Activated gamma-delta T cell treated with Interleukin-2 at 50 U/mL for 16 hours (primary cell): ENCODE measurements around the gene SEMA5B.

ENCODE experiments used
- DNase-seq: peaks from one replicate; pipeline ENCODE4 v3.0.0-alpha.2; 2020

SEMA5B gene, protein sequence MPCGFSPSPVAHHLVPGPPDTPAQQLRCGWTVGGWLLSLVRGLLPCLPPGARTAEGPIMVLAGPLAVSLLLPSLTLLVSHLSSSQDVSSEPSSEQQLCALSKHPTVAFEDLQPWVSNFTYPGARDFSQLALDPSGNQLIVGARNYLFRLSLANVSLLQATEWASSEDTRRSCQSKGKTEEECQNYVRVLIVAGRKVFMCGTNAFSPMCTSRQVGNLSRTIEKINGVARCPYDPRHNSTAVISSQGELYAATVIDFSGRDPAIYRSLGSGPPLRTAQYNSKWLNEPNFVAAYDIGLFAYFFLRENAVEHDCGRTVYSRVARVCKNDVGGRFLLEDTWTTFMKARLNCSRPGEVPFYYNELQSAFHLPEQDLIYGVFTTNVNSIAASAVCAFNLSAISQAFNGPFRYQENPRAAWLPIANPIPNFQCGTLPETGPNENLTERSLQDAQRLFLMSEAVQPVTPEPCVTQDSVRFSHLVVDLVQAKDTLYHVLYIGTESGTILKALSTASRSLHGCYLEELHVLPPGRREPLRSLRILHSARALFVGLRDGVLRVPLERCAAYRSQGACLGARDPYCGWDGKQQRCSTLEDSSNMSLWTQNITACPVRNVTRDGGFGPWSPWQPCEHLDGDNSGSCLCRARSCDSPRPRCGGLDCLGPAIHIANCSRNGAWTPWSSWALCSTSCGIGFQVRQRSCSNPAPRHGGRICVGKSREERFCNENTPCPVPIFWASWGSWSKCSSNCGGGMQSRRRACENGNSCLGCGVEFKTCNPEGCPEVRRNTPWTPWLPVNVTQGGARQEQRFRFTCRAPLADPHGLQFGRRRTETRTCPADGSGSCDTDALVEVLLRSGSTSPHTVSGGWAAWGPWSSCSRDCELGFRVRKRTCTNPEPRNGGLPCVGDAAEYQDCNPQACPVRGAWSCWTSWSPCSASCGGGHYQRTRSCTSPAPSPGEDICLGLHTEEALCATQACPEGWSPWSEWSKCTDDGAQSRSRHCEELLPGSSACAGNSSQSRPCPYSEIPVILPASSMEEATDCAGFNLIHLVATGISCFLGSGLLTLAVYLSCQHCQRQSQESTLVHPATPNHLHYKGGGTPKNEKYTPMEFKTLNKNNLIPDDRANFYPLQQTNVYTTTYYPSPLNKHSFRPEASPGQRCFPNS

DNA sequence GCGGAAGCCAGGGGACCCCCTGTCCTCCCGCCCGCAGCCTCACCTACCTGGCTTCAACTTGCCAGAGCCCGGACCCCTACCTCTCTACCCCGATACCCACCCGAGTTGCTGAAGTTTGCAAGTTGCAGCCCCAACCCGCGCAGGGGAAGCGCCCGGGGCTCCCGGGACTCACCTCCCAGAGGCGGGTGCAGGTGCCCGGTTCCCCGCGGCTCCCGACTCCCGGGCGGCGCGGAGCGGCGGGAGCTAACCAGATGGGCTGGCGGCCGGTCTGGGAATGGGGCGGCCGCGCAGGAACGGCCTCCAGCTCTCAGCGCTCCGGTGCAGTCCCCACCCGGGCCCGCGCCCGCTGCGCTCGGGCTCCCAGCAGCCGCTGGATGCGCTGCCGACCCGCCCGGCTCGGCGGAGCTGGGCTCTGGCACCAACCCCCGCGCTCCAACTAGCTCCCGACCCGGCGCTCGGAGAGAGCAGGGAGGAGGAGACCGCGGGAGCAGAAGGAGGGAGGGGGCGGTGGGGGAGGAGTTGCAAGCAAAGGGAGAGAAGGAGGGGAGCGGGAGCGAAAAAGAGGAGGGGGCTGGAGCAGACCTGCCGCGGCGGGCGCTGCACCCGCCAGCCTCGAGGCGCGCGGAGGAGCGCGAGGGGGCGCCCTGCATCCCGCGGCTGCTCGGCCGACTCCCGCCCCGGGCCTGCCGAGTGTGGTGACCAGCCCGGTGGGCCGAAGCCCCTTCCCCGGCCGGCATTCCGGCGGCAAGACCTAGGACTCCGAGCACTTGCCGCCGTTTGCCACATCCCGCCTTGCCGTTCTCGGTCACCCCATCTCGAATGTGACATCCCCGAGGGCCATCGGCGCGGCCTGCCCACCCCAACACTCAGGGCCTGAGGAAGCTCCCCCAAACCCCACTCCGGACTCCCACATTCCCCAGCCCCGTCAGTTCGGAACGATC, at the start of gene SEMA5B:
Gene SEMA5B, minus strand, starts transcription at position 472 of the 941 bp plus-strand sequence. CDS start 66,500 bp downstream, outside the sequence.
- peak; percentile 7 for DNase-seq

DNA sequence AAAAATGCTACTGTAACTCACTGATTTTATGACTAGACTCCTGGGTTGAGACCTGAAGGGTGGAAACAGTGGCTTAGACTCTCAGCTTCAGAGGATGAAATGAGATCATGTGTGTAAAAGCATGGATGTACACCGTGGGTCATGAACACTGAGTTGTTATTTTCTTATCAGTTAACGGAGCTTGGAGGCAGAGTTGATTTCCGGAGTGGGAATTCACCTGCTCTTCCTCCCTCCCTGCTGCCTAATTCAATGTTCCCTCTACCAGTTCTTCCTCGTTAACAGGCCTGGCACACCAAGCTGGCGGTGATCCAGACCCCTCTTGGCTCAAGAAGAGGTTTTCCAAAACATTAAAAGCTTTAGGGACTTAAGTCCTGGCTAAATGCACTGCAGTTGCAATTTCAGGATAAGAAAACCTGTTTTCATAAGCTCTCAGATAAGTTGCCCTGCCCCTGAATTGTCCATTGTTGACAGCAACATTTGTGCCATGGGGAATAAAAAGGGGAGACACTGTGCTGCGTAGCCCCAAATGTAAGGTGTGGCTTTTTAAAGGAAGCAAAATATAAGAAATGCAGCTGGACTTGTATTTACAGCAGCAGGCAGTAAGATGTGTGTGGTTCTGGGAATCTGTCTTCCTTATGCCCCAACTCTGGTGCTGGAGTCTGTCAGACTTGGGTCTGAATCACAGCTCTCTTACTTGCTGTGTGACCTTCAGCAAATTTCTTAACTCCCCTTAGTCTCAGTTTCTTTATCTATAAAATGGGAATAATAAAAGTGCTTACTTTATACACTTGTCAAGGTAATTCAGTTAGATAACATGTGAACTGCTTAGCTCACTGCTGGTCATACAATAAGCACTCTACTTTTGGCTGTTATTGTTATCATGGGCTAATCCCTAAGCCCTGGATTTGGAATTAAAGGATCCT, 49.2 kb upstream of the SEMA5B start:
- DNase-seq, result no peak

DNA sequence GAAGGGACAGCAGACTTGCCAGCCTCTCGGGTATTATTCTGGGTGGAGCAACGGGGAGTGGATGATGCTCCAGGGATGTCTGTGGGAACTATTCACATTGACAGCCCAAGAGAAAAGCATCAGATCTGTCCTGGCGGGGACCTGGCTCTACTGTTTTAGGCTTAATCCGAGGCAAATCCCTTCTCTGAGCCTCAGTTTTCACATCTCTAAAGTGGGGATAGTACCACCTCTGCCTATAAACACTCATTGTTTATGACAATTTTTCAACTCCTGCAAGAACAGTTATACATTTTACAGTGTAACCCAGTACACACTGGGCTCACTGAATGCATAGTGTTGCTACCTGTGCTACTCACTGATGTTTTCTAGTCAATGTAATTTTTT, 48.5 kb upstream of the SEMA5B start:
- DNase-seq, result no peak

DNA sequence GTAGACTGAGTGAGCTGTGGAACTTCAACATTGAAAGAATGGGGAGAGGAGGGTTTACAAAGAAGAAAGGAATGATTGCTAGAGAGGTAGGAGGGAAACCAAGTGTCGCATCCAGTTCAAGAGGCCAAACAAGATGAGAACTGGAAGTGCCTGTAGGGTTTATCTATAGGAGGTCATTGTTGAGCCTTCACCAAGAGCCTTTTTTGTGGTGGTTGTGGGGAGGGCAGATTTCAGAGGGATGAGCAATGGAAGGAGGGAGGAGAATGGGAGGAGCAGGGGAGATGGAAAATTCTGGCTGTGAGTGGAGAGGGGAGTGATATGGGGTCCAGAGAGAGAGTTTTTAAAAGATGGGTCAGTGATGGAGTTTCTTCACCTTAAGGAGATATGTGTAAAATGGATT, 47.8 kb upstream of the SEMA5B start:
- DNase-seq, result no peak

DNA sequence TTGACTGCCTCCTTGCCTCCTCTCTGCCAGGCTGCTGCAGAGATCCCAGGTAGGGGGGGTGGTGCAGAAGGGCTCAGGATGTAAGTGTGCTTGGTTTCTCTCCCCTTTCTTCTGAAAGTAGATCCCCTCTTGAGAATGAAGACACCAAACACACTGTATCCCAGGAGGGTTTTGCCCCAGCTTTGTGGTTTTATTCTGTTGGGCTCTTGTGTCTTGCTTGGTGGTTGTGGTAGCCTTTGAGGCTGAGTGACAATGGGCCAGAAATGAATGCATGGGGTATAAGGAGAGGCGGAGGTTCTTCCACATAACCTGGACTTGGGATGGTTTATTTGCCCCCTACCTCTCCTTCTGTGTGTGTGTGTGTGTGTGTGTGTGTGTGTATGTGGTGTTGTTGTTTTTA, 45.0 kb upstream of the SEMA5B start:
- DNase-seq, result no peak

DNA sequence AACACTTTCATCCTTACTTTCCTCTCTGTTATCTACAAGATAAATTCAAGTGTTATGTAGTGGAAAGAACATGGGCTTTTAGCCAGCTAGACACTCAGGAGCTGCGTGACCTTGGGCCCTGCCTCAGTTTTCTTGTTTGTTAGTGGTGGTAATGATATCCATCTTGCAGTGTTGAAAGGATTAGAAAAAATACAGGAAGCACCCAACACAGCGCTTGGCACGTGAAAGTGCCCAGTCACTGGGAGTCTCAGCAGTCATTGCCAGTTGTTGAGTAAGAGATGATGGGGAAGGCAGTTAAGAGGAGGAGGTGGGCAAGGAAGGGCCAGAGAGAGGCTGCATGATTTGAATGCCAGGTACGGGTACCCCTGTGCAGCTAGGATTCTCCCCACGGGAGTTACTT, 44.6 kb upstream of the SEMA5B start:
- no peak for DNase-seq

DNA sequence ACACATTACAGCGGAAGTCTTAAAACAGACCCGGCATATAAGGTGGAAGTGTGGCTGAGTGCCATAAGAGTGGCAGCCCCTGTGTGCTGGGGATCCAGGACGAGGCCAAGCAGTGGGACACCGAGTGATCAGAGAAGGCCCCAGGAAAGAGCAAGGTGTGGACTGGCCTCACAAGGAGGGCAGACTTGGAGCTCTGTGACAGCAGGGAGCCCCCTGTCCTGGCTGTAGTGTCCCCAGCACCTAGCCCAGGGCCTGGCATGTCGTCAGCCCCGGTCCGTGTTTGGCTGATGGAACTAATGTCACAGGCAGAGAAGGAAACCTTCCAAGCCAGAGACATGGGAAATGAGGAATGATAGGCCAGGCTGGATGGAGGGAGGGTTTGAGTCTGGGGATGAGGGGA, 44.0 kb upstream of the SEMA5B start:
- DNase-seq, result no peak

DNA sequence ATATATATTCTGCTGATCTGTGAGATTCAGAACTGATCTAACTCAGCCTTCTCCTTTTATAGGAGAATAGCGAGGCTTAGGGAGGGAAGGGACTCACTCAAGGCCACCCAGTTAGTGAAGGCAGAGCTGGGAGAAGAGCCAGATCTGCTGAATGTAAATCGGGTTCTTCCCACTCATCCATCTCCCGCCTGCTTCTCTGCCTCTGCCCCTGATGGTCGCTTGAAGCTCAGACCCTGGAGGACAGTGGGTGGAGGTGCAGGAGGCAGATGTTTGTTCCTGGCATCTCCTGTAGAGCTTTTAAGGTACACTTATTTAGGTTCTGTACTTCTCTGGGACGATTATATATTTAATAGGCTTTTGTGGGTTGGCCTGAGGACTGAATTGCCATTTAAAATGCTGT, 43.6 kb upstream of the SEMA5B start:
- DNase-seq, result no peak

DNA sequence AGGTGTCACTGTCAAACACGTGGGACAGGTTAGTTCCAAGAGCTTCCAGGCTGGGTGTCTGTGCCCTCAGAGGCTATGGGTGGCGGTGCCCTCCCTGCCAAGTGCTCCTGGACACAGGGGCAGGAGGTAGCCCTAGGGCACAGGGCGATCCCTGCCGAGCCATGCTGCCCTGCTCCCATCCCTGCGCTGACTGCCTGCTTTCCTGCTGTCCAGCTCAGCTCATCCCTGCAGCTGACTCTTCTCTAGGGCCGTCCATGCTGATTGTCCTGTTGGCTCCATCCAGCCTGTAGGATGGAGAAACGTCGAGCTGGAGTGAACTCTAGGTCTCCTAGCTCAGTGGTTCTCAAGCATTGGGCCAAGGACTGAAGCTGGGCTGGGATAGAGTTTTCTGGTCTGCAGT, 42.9 kb upstream of the SEMA5B start:
- no peak for DNase-seq

DNA sequence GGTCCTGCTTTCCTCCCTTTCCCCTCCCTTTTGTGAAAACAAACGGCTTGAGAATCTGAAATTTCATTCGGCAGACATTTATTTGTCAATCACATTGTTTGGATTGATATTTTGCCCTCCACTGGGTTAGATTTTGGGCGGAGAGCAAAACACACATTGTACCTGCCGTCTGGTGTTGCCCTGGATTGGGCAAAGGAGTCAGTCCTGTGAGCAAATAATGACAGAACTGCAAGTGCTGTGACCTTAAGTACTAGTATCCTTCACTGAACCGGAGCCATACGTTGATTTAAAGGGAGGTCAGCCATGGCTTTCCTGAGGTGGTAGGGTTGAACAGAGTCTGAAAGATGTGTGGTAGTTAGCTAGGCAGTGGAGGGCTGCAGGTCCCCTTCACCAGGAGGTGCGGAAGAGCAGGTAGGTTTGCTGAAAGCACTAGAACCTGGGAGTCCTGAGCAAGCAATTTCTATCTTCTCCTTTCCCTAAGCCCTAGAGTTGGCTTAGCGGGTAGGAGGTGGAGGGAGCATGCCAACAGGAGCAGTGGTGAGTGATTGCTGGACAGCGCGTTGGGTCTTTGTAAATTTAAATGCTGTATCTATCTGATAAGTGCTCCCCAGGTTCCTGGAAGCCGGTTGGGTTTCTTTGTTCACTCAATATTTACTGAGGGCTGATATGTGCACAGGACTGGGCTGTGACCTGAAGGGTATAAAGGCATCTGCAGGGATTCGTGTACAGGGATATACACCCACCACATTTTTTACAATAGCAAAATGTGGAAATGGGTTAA, 41.2 kb upstream of the SEMA5B start:
- DNase-seq, result no peak

DNA sequence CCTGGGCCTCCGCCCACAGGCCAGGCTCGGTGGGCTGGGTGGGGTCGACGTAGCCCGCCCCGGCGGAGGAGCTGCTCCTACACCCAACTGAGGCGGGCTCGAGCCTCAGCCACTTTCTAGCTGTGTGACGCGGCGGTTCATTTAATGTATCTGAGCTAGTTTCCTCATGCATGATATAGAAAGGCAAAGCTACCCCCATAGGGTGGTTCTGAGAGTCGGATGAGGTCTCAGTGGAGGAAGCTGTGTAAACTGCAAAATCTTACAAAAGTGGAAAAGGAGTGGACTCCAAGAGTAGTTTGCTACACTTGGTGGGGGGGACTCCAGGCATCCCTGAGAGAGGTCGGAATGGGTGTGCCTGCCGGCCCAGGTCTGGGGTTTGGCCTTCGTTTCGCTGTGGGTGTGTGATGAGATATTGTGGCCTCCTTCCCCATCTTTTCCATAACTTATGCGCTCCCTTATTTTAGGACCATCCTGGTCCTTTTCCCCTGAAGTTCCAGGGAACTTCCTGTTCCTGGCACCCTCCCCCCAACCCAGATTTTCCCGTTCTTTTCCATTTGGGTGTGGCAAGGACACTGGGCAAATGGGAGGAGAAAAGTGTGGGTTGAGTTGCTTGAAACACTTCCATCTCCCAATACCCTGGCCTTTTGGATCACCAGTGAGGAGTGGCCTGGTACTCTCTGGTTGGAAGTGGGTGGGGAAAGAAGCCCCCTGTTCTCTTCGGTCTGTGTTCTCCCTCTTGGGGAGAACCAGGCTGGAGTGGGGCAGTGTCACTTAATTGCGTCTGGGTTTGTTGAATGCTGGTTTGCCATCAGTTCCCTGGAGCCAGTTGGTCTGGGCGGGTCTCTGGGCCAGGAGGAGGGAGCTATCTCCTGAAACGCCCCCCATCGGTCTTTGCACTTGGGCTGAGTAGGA, 40.4 kb upstream of the SEMA5B start:
- DNase-seq, result no peak

DNA sequence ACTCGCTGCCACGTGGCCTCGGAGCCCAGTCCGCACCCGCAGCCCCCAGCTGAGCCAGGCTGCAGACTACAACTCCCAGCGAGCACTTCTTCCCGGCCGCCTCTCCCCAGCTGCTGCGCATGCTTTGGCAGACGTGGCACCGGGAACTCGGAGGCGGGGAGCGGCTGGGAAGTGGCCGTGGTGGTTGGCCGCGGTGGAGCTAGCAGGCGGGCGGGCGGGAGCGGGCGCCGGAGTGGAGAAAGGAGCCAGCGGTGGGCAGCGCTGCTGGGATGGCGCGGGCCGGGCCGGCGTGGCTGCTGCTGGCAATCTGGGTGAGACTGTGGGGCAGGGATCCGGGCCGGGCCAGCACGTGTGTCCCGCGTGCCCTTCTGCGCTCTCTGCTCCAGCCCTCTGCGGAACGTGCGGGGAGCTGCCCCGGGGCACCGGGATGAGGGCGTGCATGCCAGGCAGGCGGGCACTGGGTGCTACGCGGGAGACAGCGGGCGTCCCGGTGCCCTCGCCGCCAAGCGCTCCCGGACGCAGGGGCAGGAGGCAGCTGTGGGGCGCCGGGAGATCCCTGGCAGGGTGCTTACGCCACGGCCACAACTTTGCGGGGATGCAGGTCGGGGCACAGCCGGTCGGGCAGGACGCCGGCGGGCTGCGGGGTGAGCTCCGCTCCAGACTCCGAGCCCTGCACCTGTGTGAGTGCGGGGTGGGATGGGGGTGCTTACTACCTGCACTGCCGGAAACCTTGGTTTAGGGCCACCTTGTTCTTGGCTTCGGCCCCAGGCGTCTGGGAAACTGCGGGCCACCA, 39.5 kb upstream of the SEMA5B start, which contains the start of gene PDIA5:
Gene PDIA5, plus strand, starts transcription at position 130 of the 793 bp plus-strand sequence. Its CDS starts 140 bp downstream, at position 270.
- peak; percentile 17 for DNase-seq

DNA sequence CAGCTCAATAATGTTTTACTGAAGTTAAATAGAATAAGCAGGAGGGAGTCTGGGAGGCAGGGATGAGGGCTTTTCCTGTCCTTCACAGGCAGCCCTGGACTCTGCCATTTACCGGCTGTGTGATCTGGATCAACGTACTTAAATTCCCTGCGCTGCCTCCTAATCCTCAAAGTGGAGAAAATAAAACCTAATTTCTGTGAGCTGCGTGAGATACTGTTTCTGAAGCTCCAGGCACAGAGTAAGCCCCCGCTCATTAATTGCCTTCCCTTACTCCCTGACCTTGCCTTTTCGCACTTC, 39.0 kb upstream of the SEMA5B start:
- no peak for DNase-seq

DNA sequence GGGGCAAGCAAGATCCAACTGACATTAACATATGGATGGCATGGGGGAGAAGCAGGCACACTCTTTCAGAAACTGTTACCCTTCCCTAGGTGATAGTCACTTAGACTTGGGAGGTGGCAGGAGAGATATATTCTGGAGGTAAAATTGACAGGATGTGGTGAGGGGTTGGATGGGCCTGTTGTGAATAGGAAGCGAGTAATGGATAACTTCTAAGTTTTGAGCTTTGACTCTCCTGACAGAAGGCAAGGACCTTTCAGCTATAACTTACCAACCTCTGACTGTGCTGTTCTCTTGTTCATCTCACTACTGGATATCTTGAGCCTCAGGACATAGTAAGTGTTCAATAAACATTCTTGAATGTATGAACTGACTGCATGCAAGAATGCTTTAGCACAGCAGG, 37.4 kb upstream of the SEMA5B start:
- no peak for DNase-seq

DNA sequence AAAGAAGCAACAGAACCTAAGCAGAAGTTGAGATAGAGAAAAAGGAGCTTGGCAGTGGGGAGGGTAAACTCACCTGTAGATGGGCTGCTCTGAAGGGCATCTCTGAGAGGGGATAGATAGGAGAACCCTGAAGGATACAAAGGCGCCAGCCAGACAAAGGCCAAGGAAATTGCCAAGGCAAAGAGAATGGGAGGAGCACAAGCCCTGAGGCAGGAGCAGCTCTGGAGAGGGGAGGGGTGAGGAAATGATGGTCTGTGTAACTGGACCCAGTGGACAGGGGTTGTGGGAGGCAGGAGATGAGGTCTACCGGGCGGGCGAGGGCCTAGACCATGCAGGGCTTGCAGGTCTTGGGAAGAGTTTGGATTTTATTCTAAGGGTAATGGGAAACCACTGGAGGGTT, 36.9 kb upstream of the SEMA5B start:
- DNase-seq, result no peak

DNA sequence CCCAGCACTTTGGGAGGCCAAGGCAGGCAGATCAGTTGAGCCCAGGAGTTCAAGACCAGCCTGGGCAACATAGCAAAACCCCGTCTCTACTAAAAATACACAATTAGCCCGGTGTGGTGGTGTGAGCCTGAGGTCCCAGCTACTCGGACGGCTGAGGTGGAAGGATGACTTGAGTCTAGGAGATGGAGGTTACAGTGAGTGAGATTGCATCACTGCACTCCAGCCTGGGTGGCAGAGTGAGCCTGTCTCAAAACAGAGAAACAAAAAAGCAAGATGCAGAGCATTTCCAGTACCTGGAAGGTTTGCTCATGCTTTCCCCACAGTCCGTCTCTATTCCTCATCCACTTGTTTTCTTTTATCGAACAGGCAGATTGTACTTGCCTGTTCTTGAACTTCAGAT, 35.5 kb upstream of the SEMA5B start:
- no peak for DNase-seq

DNA sequence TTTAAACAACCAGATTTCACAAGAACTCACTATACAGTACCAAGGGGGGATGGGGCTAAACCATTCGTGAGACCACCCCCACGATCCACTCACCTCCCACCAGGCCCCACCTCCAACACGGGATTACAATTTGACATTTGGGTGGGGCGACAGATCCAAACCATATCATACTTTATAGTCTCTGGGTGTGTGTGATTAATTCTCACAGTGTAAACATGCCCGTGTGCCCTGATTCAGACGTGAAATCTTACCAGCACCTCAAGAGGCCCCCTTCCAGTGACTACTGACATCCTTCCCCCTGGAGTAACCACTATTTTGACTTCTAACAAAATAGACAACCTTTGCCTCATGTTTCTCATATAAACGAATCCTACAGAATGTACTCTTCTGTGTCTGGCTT, 34.3 kb upstream of the SEMA5B start:
- no peak for DNase-seq

DNA sequence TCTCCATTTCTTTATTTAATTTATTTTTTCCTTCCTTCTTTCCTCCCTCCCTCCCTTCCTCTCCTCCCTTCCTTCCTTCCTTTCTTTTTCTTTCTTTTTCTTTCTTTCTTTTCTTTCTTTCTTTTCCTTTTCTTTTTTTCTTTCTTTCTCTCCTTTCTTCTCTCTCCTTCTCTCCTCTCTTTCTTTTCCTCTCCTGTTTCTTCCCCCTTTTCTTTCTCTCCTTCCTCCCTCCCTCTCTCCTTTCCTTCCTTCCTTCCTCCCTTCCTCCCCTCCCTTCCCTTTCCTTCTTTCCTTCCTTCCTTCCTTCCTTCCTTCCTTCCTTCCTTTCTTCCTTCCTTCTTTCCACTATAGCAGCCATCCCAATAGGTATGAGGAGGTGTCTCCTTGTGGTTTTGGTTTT, 32.5 kb upstream of the SEMA5B start:
- DNase-seq, result no peak

DNA sequence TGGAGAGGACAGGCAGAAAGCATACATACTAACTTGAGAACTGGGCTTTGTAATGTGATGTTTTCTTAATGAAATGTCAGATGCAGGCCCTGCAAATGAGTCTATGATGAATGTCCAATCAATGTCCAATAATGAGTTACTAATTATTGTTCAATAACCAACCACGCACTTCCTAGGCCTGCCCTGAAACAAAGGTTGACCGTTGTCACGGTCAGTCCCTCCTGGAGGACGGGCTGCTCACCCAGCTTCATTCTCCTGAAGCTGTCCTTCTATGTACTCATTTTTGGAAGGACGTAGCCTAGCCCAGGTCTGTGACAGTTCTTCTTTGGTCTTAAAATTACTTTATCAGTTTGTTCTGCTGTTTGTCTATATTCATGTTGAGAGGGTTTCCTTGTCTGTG, 30.9 kb upstream of the SEMA5B start:
- no peak for DNase-seq
